CD4-positive, alpha-beta T cell treated with Interleukin-15 for 1 hour (primary cell): ENCODE results near the gene FNIP2.
"Not testable (repeated sequence)": the region's sequence is repeated elsewhere in the genome, so short reads cannot be mapped to it uniquely, and the experiment has no call there.

Experiments
- DNase-seq: peaks from one replicate; pipeline ENCODE4 v3.0.0-alpha.2; 2020

FNIP2 gene

GRCh38 chr4:158929939-158930638 lies 161.3 kb downstream of the FNIP2 start:
- no peak for DNase-seq

- DNase-seq = no peak
These were observed 161.8 kb downstream of the FNIP2 start for GRCh38 chr4:158930639-158930972.

- DNase-seq = no peak
These were observed 164.4 kb downstream of the FNIP2 start for GRCh38 chr4:158933236-158933635.

GRCh38 chr4:158934996-158935669 lies 166.3 kb downstream of the FNIP2 start:
- no peak for DNase-seq

- DNase-seq = peak; percentile 28
These were observed 167.4 kb downstream of the FNIP2 start for GRCh38 chr4:158936238-158936637.

GRCh38 chr4:158938220-158939044 lies 169.6 kb downstream of the FNIP2 start:
- DNase-seq = no peak

- DNase-seq = no peak
These were observed 171.4 kb downstream of the FNIP2 start for GRCh38 chr4:158940271-158940670.

- no peak for DNase-seq
These were observed 172.5 kb downstream of the FNIP2 start for GRCh38 chr4:158941321-158941720.

- DNase-seq = no peak
These were observed 173.1 kb downstream of the FNIP2 start for GRCh38 chr4:158941895-158942294.

GRCh38 chr4:158945529-158946108 lies 176.8 kb downstream of the FNIP2 start:
- no peak for DNase-seq

GRCh38 chr4:158946825-158947224 lies 178.0 kb downstream of the FNIP2 start:
- no peak for DNase-seq

GRCh38 chr4:158948071-158948470 lies 179.2 kb downstream of the FNIP2 start:
- no peak for DNase-seq

- DNase-seq = no peak
These were observed 180.3 kb downstream of the FNIP2 start for GRCh38 chr4:158949099-158949498.

GRCh38 chr4:158952221-158952774 lies 183.5 kb downstream of the FNIP2 start:
- not testable (repeated sequence) for DNase-seq

GRCh38 chr4:158956345-158956744 lies 187.5 kb downstream of the FNIP2 start:
- not testable (repeated sequence) for DNase-seq

GRCh38 chr4:158956918-158957317 lies 188.1 kb downstream of the FNIP2 start:
- DNase-seq = not testable (repeated sequence)
